ENCODE data around the gene DGKA. TPM values are rescaled to one million over a fixed set of nuclear protein-coding genes. Genes with fewer than 3 reads are reported as not detected.
"Not testable (repeated sequence)": the region's sequence is repeated elsewhere in the genome, so short reads cannot be mapped to it uniquely, and the experiment has no call there.

The DGKA gene
- polyA plus RNA-seq, 1 of the 3 experiments (the other 2 are of a cell fraction), result 75.9 TPM

GRCh38 chr12:55979069-55979468 is 48.1 kb downstream of the DGKA start:
- CTCF ChIA-PET, result interaction anchor here (1.5 to 4.4 kb wide), 2 partner anchors 17 to 183 kb away, joined by 3 to 22 read pairs; no protein-coding TSS in a partner anchor
- peaks cover 78% of the 10 kb centered on the region for H3K79me2 ChIP-seq (ENCODE audit: insufficient read depth)

GRCh38 chr12:55981882-55982281 is 50.9 kb downstream of the DGKA start:
- not testable (repeated sequence) for H3K9me2 ChIP-seq; H3K4me1 ChIP-seq (ENCODE audit: control insufficient read depth in 1 of 2, insufficient read depth in 2 of 2, low read depth in 1 of 2, low read length in 1 of 2); H3K4me3 ChIP-seq (ENCODE audit: low read depth in 2 of 2, low read length in 1 of 2); H3K9ac ChIP-seq; H3K27me3 ChIP-seq (ENCODE audit: insufficient read depth); H3K27ac ChIP-seq (ENCODE audit: low read depth in 2 of 2, low read length in 1 of 2); H3K9me3 ChIP-seq; H3K4me2 ChIP-seq; H2AFZ ChIP-seq (ENCODE audit: low read depth); H4K20me1 ChIP-seq (ENCODE audit: insufficient read depth); DNase-seq; H3F3A ChIP-seq (replicated peaks; ENCODE audit: insufficient read depth)
- Histone ChIP-seq H3K36me3 (replicated peaks in 1 of 2; ENCODE audit: control insufficient read depth in 1 of 2, insufficient read depth in 2 of 2, low read length in 1 of 2) (peaks cover 19 to 51% of the 10 kb centered on the region in 2 experiments), H3K79me2 (ENCODE audit: insufficient read depth) (peaks cover 51% of the 10 kb centered on the region; the same call in 1 of the 2 replicates)
- ChIA-PET POLR2A (interaction anchor here (1.6 kb wide), 1 partner anchor 8 kb away, joined by 8 read pairs; the partner anchor contains the start of gene RAB5B), CTCF (interaction anchor here (0.8 to 7.0 kb wide), 6 partner anchors 14 to 243 kb away, joined by 3 to 50 read pairs (median 4); no protein-coding TSS in a partner anchor)
- WGBS (ENCODE audit: low lambda C conversion rate), result 74% methylated on average over 5 of the region's 5 CpGs

More at GRCh38 chr12:55979069-55979468, 48.1 kb downstream of the DGKA start:
- H3K27ac ChIP-seq (ENCODE audit: low read depth in 2 of 2, low read length in 1 of 2), result no peak overlapping the region
- no peaks in the 10 kb centered on the region for H3K9me2 ChIP-seq
- WGBS (ENCODE audit: low lambda C conversion rate), result 89% methylated on average over 3 of the region's 3 CpGs
- H3K4me3 ChIP-seq (ENCODE audit: low read depth in 2 of 2, low read length in 1 of 2), result no peak overlapping the region
- no peak overlapping the region for H2AFZ ChIP-seq (ENCODE audit: low read depth)
- peaks cover 9 to 40% of the 10 kb centered on the region in 2 experiments for H3K36me3 ChIP-seq (replicated peaks in 1 of 2; ENCODE audit: control insufficient read depth in 1 of 2, insufficient read depth in 2 of 2, low read length in 1 of 2)
- POLR2A ChIA-PET, result no interaction called here
- peaks cover 6% of the 10 kb centered on the region for H3F3A ChIP-seq (replicated peaks; ENCODE audit: insufficient read depth)
- TF ChIP-seq ELF1 (IDR thresholded peaks at IDR 0.05) (no peak), FOXM1 (IDR thresholded peaks at IDR 0.05; ENCODE audit: low read depth) (no peak), MAX (IDR thresholded peaks at IDR 0.05; ENCODE audit: low read depth) (no peak), RXRA (IDR thresholded peaks at IDR 0.05; ENCODE audit: borderline replicate concordance, low read depth) (no peak), FOXJ3 (CRISPR knock-in tag; IDR thresholded peaks at IDR 0.05) (no peak), EZH2phosphoT487 (IDR thresholded peaks at IDR 0.05; ENCODE audit: borderline replicate concordance, low read depth) (no peak), TEAD4 (IDR thresholded peaks at IDR 0.05; ENCODE audit: borderline replicate concordance, insufficient read depth) (no peak), EP300 (IDR thresholded peaks at IDR 0.05; ENCODE audit: borderline replicate concordance in 1 of 2, low read depth in 1 of 2, low read length in 1 of 2) (no peak), TCF12 (IDR thresholded peaks at IDR 0.05) (no peak), MEF2A (IDR thresholded peaks at IDR 0.05; ENCODE audit: borderline replicate concordance, low read depth) (no peak), MXI1 (IDR thresholded peaks at IDR 0.05; ENCODE audit: low read depth, low read length) (no peak), SIN3A (IDR thresholded peaks at IDR 0.05; ENCODE audit: borderline replicate concordance, low read depth, low read length) (no peak), GABPA (IDR thresholded peaks at IDR 0.05; ENCODE audit: low read depth) (no peak), POLR2AphosphoS5 (IDR thresholded peaks at IDR 0.05; ENCODE audit: low read depth, low read length) (no peak), TAF1 (IDR thresholded peaks at IDR 0.05; ENCODE audit: borderline replicate concordance, low read depth, low read length) (no peak), RAD21 (IDR thresholded peaks at IDR 0.05; ENCODE audit: low read length) (no peak)
- TF ChIP-seq, protein P1, sequence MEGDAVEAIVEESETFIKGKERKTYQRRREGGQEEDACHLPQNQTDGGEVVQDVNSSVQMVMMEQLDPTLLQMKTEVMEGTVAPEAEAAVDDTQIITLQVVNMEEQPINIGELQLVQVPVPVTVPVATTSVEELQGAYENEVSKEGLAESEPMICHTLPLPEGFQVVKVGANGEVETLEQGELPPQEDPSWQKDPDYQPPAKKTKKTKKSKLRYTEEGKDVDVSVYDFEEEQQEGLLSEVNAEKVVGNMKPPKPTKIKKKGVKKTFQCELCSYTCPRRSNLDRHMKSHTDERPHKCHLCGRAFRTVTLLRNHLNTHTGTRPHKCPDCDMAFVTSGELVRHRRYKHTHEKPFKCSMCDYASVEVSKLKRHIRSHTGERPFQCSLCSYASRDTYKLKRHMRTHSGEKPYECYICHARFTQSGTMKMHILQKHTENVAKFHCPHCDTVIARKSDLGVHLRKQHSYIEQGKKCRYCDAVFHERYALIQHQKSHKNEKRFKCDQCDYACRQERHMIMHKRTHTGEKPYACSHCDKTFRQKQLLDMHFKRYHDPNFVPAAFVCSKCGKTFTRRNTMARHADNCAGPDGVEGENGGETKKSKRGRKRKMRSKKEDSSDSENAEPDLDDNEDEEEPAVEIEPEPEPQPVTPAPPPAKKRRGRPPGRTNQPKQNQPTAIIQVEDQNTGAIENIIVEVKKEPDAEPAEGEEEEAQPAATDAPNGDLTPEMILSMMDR (IDR thresholded peaks at IDR 0.05), result no peak
- TF ChIP-seq, protein P2, sequence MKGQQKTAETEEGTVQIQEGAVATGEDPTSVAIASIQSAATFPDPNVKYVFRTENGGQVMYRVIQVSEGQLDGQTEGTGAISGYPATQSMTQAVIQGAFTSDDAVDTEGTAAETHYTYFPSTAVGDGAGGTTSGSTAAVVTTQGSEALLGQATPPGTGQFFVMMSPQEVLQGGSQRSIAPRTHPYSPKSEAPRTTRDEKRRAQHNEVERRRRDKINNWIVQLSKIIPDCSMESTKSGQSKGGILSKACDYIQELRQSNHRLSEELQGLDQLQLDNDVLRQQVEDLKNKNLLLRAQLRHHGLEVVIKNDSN (IDR thresholded peaks at IDR 0.05; ENCODE audit: borderline replicate concordance, low read depth), result no peak
- TF ChIP-seq, protein P3, sequence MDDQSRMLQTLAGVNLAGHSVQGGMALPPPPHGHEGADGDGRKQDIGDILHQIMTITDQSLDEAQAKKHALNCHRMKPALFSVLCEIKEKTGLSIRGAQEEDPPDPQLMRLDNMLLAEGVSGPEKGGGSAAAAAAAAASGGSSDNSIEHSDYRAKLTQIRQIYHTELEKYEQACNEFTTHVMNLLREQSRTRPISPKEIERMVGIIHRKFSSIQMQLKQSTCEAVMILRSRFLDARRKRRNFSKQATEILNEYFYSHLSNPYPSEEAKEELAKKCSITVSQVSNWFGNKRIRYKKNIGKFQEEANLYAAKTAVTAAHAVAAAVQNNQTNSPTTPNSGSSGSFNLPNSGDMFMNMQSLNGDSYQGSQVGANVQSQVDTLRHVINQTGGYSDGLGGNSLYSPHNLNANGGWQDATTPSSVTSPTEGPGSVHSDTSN (IDR thresholded peaks at IDR 0.05), result no peak
- TF ChIP-seq, protein P4, sequence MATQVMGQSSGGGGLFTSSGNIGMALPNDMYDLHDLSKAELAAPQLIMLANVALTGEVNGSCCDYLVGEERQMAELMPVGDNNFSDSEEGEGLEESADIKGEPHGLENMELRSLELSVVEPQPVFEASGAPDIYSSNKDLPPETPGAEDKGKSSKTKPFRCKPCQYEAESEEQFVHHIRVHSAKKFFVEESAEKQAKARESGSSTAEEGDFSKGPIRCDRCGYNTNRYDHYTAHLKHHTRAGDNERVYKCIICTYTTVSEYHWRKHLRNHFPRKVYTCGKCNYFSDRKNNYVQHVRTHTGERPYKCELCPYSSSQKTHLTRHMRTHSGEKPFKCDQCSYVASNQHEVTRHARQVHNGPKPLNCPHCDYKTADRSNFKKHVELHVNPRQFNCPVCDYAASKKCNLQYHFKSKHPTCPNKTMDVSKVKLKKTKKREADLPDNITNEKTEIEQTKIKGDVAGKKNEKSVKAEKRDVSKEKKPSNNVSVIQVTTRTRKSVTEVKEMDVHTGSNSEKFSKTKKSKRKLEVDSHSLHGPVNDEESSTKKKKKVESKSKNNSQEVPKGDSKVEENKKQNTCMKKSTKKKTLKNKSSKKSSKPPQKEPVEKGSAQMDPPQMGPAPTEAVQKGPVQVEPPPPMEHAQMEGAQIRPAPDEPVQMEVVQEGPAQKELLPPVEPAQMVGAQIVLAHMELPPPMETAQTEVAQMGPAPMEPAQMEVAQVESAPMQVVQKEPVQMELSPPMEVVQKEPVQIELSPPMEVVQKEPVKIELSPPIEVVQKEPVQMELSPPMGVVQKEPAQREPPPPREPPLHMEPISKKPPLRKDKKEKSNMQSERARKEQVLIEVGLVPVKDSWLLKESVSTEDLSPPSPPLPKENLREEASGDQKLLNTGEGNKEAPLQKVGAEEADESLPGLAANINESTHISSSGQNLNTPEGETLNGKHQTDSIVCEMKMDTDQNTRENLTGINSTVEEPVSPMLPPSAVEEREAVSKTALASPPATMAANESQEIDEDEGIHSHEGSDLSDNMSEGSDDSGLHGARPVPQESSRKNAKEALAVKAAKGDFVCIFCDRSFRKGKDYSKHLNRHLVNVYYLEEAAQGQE (IDR thresholded peaks at IDR 0.05; ENCODE audit: low read depth, low read length), result no peak
- no peaks in the 10 kb centered on the region for H4K20me1 ChIP-seq (ENCODE audit: insufficient read depth)
- H3K4me2 ChIP-seq, result no peak overlapping the region
- DNase-seq, result no peak
- H3K9me3 ChIP-seq, result no peaks in the 10 kb centered on the region
- H3K4me1 ChIP-seq (ENCODE audit: control insufficient read depth in 1 of 2, insufficient read depth in 2 of 2, low read depth in 1 of 2, low read length in 1 of 2), result peaks cover 0 to 3% of the 10 kb centered on the region in 2 experiments; a peak in 2 of 4 replicates
- no peak overlapping the region for H3K9ac ChIP-seq
- H3K27me3 ChIP-seq (ENCODE audit: insufficient read depth), result no peaks in the 10 kb centered on the region
